Mesenchymal stem cell (in vitro differentiated cells and primary cell): Measurements from ENCODE around the gene NDUFV2.

ENCODE experiments used
- DNase-seq: peaks from one replicate; pipeline ENCODE4 v3.0.0-alpha.2; 2013
- H2AFZ ChIP-seq: one replicate; pipeline ENCODE4 v1.6.1; 2013; ENCODE audit warnings: low read depth, mild to moderate bottlenecking, control low read depth, inconsistent platforms, low read length, moderate library complexity
- H2AK5ac ChIP-seq: 2 replicates; pipeline ENCODE4 v1.6.1; 2013; ENCODE audit warnings: low read length, moderate library complexity, mild to moderate bottlenecking, inconsistent platforms; ENCODE audit not compliant: severe bottlenecking
- H2BK120ac ChIP-seq: one replicate; pipeline ENCODE4 v1.6.1; 2013; ENCODE audit warnings: low read depth, mild to moderate bottlenecking, inconsistent platforms, low read length, moderate library complexity
- H2BK12ac ChIP-seq, 2 experiments: one replicate each; pipeline ENCODE4 v1.6.1; 2013; ENCODE audit warnings: inconsistent platforms in 2 of 2, low read length in 2 of 2, mild to moderate bottlenecking in 2 of 2, moderate library complexity in 2 of 2, control low read depth in 1 of 2
- H2BK15ac ChIP-seq: one replicate; pipeline ENCODE4 v1.6.1; 2013; ENCODE audit warnings: mild to moderate bottlenecking, low read depth, inconsistent platforms; ENCODE audit not compliant: poor library complexity, severe bottlenecking
- H2BK5ac ChIP-seq: 2 replicates; pipeline ENCODE4 v1.6.1; 2013; ENCODE audit warnings: low read depth, mild to moderate bottlenecking, low read length, control low read depth, inconsistent platforms; ENCODE audit not compliant: poor library complexity, severe bottlenecking
- H3K14ac ChIP-seq, 2 experiments: one replicate each; pipeline ENCODE4 v1.6.1; 2013; ENCODE audit warnings: inconsistent platforms in 2 of 2, low read length in 2 of 2, control low read depth in 1 of 2, mild to moderate bottlenecking in 1 of 2, moderate library complexity in 1 of 2
- H3K18ac ChIP-seq, 2 experiments: one replicate each; pipeline ENCODE4 v1.6.1; 2013; ENCODE audit warnings: inconsistent platforms in 2 of 2, low read length in 2 of 2, control low read depth in 1 of 2, low read depth in 1 of 2, mild to moderate bottlenecking in 1 of 2
- H3K23ac ChIP-seq, 2 experiments: one replicate each; pipeline ENCODE4 v1.6.1; 2013; ENCODE audit warnings: inconsistent platforms in 2 of 2, low read length in 2 of 2, mild to moderate bottlenecking in 2 of 2, moderate library complexity in 2 of 2, control low read depth in 1 of 2
- H3K27ac ChIP-seq: 2 replicates; pipeline ENCODE4 v1.5.1; 2013; ENCODE audit warnings: mild to moderate bottlenecking, moderate library complexity, low read length, control low read depth, inconsistent platforms; ENCODE audit not compliant: poor library complexity, severe bottlenecking
- H3K27me3 ChIP-seq, 2 experiments: 2 replicates each; pipeline versions ENCODE4 v1.6.1 to v1.7.0; 2013; ENCODE audit warnings: low read length in 2 of 2, mild to moderate bottlenecking in 2 of 2, moderate library complexity in 2 of 2, control low read depth in 1 of 2, inconsistent platforms in 1 of 2; ENCODE audit not compliant: control insufficient read depth in 1 of 2, insufficient read depth in 1 of 2
- H3K36me3 ChIP-seq, 2 experiments: 2 replicates each; pipeline versions ENCODE4 v1.6.1 to v1.7.0; 2013; ENCODE audit warnings: low read length in 2 of 2, control low read depth in 1 of 2, inconsistent platforms in 1 of 2, low read depth in 1 of 2, mild to moderate bottlenecking in 1 of 2; ENCODE audit not compliant: insufficient read depth in 2 of 2, control insufficient read depth in 1 of 2
- H3K4ac ChIP-seq, 2 experiments: one replicate each; pipeline ENCODE4 v1.6.1; 2013; ENCODE audit warnings: inconsistent platforms in 2 of 2, low read length in 2 of 2, mild to moderate bottlenecking in 2 of 2, moderate library complexity in 2 of 2, control low read depth in 1 of 2, low read depth in 1 of 2
- H3K4me1 ChIP-seq: 2 replicates; pipeline ENCODE4 v1.6.1; 2013; ENCODE audit warnings: low read depth, low read length, control low read depth; ENCODE audit not compliant: control insufficient read depth, insufficient read depth
- H3K4me2 ChIP-seq: 2 replicates; pipeline ENCODE4 v1.6.1; 2013; ENCODE audit warnings: low read length, mild to moderate bottlenecking, inconsistent platforms; ENCODE audit not compliant: poor library complexity, severe bottlenecking
- H3K4me3 ChIP-seq, 2 experiments: 2 replicates each; pipeline versions ENCODE4 v1.5.1 to v1.7.0; 2013; ENCODE audit warnings: low read length in 2 of 2, mild to moderate bottlenecking in 2 of 2, control low read depth in 1 of 2, low read depth in 1 of 2; ENCODE audit not compliant: insufficient read depth in 1 of 2
- H3K79me1 ChIP-seq: replicated peaks from 2 replicates; pipeline ENCODE4 v1.6.1; 2013; ENCODE audit warnings: mild to moderate bottlenecking, control low read depth, low read length, inconsistent platforms; ENCODE audit not compliant: poor library complexity, severe bottlenecking
- H3K9ac ChIP-seq: 2 replicates; pipeline ENCODE4 v1.7.0; 2013; ENCODE audit warnings: mild to moderate bottlenecking, low read length, moderate library complexity
- H3K9me3 ChIP-seq: 2 replicates; pipeline ENCODE4 v1.7.0; 2013; ENCODE audit warnings: mild to moderate bottlenecking, low read length; ENCODE audit not compliant: control insufficient read depth
- H4K8ac ChIP-seq: one replicate; pipeline ENCODE4 v1.6.1; 2013; ENCODE audit warnings: inconsistent platforms, mild to moderate bottlenecking, low read length, moderate library complexity
- H4K91ac ChIP-seq: one replicate; pipeline ENCODE4 v1.6.1; 2013; ENCODE audit warnings: mild to moderate bottlenecking, low read length, inconsistent platforms
- WGBS: methylation state at CpG from one replicate; pipeline ENCODE4 v1.1.7; 2013; ENCODE audit warnings: mixed read lengths; 5-methylcytosine and 5-hydroxymethylcytosine counted together

NDUFV2 gene

DNA sequence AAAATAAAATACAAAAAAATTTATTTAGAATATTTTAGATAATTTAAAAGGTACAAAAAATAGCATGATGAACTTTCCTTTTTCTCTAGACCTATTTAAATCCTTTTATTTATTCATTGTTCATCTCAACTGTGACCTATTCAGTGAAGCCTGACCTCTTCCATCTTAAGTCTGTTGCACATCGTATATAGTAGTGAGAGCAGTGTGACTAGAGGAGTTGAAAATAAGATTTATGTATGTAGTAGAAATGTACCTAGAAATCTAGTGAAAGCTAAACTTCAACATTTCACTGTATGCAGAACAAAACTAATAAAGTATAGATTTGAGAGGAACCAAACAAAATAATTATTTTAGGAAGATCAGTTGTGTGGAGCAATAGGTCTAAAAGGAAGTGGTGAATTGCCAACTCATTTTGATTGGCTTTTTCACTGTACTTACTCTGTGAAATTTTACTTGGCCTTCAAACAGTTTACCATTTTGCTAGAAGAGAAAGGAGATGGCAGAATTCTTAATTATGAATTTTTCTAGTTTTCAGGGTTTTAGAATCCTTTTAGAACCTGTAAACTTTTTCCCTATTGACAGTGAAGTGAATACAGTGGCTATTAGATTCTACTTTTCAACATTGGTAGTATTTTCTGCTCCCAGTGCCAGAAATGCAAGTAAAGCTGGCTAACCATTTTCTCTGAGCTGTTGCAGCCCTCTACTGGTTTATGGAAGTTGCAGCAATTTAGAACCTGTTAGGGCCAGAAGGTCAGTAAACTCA is 45.1 kb downstream of the NDUFV2 start:
- H3K27ac ChIP-seq: no peak overlapping the region
- no CpG with 5 or more reads among the region's 1 CpG for WGBS
- H2BK15ac ChIP-seq: no peak overlapping the region
- peaks cover 2% of the 10 kb centered on the region for H3K4me1 ChIP-seq
- no peak overlapping the region for H2BK5ac ChIP-seq
- H4K91ac ChIP-seq: no peak overlapping the region
- no peak overlapping the region for H4K8ac ChIP-seq
- no peak overlapping the region for H3K4me2 ChIP-seq
- DNase-seq: peak; percentile 86
- H3K9ac ChIP-seq: peak overlapping the region; percentile 56
- no peak overlapping the region for H3K4ac ChIP-seq
- no peak overlapping the region for H2AFZ ChIP-seq
- H3K14ac ChIP-seq: no peak overlapping the region
- no peak overlapping the region for H3K18ac ChIP-seq
- no peak overlapping the region for H2AK5ac ChIP-seq
- no peak overlapping the region for H2BK120ac ChIP-seq
- H2BK12ac ChIP-seq: no peak overlapping the region
- peaks cover 0 to 6% of the 10 kb centered on the region in 2 experiments for H3K36me3 ChIP-seq
- no peaks in the 10 kb centered on the region for H3K27me3 ChIP-seq
- peaks cover 8% of the 10 kb centered on the region for H3K79me1 ChIP-seq
- no peaks in the 10 kb centered on the region for H3K9me3 ChIP-seq
- no peak overlapping the region for H3K4me3 ChIP-seq
- no peak overlapping the region for H3K23ac ChIP-seq

GRCh38 chr18:9148203-9148552 is 45.7 kb downstream of the NDUFV2 start:
- no peaks in the 10 kb centered on the region for H3K27me3 ChIP-seq
- no peak overlapping the region for H2BK120ac ChIP-seq
- no peak overlapping the region for H3K4me2 ChIP-seq
- H3K9me3 ChIP-seq: no peaks in the 10 kb centered on the region
- H2BK15ac ChIP-seq: no peak overlapping the region
- no peak overlapping the region for H3K23ac ChIP-seq
- H2BK5ac ChIP-seq: no peak overlapping the region
- peaks cover 9% of the 10 kb centered on the region for H3K79me1 ChIP-seq
- H4K8ac ChIP-seq: no peak overlapping the region
- H3K36me3 ChIP-seq: peaks cover 0 to 6% of the 10 kb centered on the region in 2 experiments
- H3K9ac ChIP-seq: peak overlapping the region; percentile 56
- no peak overlapping the region for H3K18ac ChIP-seq
- H2AK5ac ChIP-seq: no peak overlapping the region
- peaks cover 2% of the 10 kb centered on the region for H3K4me1 ChIP-seq
- H3K4ac ChIP-seq: no peak overlapping the region
- WGBS: no CpG with 5 or more reads among the region's 1 CpG
- no peak overlapping the region for H3K4me3 ChIP-seq
- no peak overlapping the region for H3K27ac ChIP-seq
- DNase-seq: no peak
- no peak overlapping the region for H2AFZ ChIP-seq
- no peak overlapping the region for H4K91ac ChIP-seq
- H2BK12ac ChIP-seq: no peak overlapping the region
- no peak overlapping the region for H3K14ac ChIP-seq

DNA sequence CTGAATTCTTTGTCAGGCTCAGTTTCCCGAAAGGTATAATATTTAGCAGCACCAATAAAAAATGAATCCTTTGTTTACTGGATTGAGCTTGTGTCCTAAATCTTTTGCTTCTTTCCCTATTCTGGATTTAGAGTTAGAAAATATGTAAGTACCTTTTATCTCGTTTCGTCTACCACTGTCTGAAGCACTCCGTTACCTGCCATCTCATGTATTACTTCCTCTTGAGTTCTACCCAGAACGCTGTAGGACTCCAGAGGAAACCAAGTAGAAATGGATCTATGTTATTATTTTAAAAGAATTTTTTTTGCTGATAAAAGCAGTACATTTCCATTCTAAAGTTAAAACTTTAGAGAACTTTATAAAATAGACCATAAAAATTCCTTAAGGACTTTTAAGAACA is 47.6 kb downstream of the NDUFV2 start:
- peaks cover 10% of the 10 kb centered on the region for H3K79me1 ChIP-seq
- no peak for DNase-seq
- H4K8ac ChIP-seq: no peak overlapping the region
- H4K91ac ChIP-seq: no peak overlapping the region
- no peaks in the 10 kb centered on the region for H3K9me3 ChIP-seq
- H2BK12ac ChIP-seq: no peak overlapping the region
- no peak overlapping the region for H2BK120ac ChIP-seq
- H3K14ac ChIP-seq: no peak overlapping the region
- H3K9ac ChIP-seq: no peak overlapping the region
- H3K4me1 ChIP-seq: peaks cover 2% of the 10 kb centered on the region
- no peak overlapping the region for H2BK5ac ChIP-seq
- no peak overlapping the region for H3K23ac ChIP-seq
- H3K4me3 ChIP-seq: no peak overlapping the region
- H3K4me2 ChIP-seq: no peak overlapping the region
- no peak overlapping the region for H2BK15ac ChIP-seq
- H3K27ac ChIP-seq: no peak overlapping the region
- no peaks in the 10 kb centered on the region for H3K27me3 ChIP-seq
- WGBS: no CpG with 5 or more reads among the region's 5 CpGs
- H3K18ac ChIP-seq: no peak overlapping the region
- no peak overlapping the region for H2AK5ac ChIP-seq
- no peak overlapping the region for H2AFZ ChIP-seq
- peaks cover 0 to 14% of the 10 kb centered on the region in 2 experiments for H3K36me3 ChIP-seq
- no peak overlapping the region for H3K4ac ChIP-seq

- H3K36me3 ChIP-seq: peaks cover 0 to 10% of the 10 kb centered on the region in 2 experiments
- H3K79me1 ChIP-seq: peaks cover 11% of the 10 kb centered on the region
- H2BK12ac ChIP-seq: no peak overlapping the region
- H3K9me3 ChIP-seq: no peaks in the 10 kb centered on the region
- H2BK5ac ChIP-seq: no peak overlapping the region
- H2AK5ac ChIP-seq: no peak overlapping the region
- no peak overlapping the region for H3K27ac ChIP-seq
- no peak overlapping the region for H3K4ac ChIP-seq
- H3K14ac ChIP-seq: no peak overlapping the region
- H3K4me3 ChIP-seq: no peak overlapping the region
- H2BK15ac ChIP-seq: no peak overlapping the region
- no peak overlapping the region for H3K23ac ChIP-seq
- H2BK120ac ChIP-seq: no peak overlapping the region
- H3K9ac ChIP-seq: no peak overlapping the region
- no peak overlapping the region for H4K91ac ChIP-seq
- no peaks in the 10 kb centered on the region for H3K27me3 ChIP-seq
- no peak overlapping the region for H2AFZ ChIP-seq
- H3K18ac ChIP-seq: no peak overlapping the region
- no peak overlapping the region for H4K8ac ChIP-seq
- H3K4me1 ChIP-seq: no peaks in the 10 kb centered on the region
- no peak for DNase-seq
- no CpG with 5 or more reads among the region's 1 CpG for WGBS
- H3K4me2 ChIP-seq: no peak overlapping the region
These were observed 50.8 kb downstream of the NDUFV2 start for GRCh38 chr18:9153256-9153655.
